Stimulated activated CD8-positive, alpha-beta memory T cell treated with anti-CD3 and anti-CD28 coated beads, Interleukin-15, amount 100 ng/mL, for 4 hours (primary cell): ENCODE data around the gene PODXL2.
"Not testable (repeated sequence)": the region's sequence is repeated elsewhere in the genome, so short reads cannot be mapped to it uniquely, and the experiment has no call there.

ENCODE experiments used
- DNase-seq, 2 donors: peaks; one replicate each; pipeline ENCODE4 v3.0.0-alpha.2; 2020; ENCODE audit warnings: low read depth in 2 of 2

PODXL2 gene

GRCh38 chr3:127688416-127689265 lies 59.7 kb downstream of the PODXL2 start:
- no peak for DNase-seq

DNA sequence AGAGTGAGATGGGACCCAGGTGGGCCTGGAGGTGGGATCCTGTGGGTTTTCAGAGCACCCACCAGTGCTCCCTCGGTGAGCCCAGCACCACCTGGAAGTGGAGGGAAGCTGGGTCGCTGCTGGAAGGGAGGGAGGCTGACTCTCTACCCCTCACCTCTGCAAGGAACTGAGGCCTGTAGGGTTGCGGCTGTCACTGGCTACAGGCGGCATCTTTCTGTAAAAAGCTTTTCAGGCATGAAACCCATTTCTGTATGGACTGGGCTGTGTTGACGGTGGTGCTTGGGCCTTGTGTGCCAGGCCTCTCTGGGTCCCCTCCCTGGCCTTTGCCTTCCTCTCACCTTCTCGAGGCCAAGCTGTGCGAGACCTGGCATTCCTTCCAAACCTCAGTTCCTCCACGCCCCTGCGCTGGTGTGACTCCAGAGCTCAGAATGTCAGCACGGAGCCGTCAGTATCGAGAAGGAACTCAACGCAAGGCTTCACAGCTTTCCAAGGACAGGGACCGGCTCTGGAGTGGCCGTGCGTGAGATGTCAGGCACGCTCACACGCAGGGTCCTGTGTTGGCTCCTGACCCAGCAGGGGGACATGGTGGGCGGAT lies 60.4 kb downstream of the PODXL2 start:
- DNase-seq = no peak

GRCh38 chr3:127690106-127690505 lies 61.1 kb downstream of the PODXL2 start:
- no peak for DNase-seq

GRCh38 chr3:127690823-127691452 lies 62.0 kb downstream of the PODXL2 start:
- no peak for DNase-seq

GRCh38 chr3:127691489-127691888 lies 62.5 kb downstream of the PODXL2 start:
- no peak for DNase-seq

- DNase-seq = no peak
These were observed 63.0 kb downstream of the PODXL2 start for GRCh38 chr3:127691974-127692373.

- no peak for DNase-seq
These were observed 63.7 kb downstream of the PODXL2 start for GRCh38 chr3:127692501-127693335.

DNA sequence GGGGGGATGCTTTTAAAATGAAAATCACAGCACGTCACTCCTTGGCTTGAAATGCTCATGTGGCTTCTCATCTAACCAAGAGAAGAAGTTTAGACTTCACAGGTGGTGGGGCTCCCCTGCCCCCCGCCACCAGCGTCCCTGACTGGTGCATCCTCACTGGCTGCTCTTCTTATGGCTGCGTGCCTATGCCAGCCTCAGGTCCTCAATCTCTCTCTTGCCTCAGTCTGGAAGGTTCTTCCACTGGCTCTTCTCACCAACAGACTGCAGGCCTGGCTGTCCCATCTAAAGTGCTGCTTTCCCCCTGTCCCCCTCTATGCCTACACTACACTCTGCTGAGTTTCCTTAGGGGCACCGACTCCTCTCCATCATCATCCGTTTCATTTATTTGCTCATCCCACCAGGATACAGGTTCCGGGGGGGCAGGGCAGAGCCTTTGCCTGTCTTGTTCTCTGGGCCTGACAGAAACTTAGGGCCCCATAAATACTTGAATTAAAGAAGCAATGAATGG lies 64.4 kb downstream of the PODXL2 start:
- no peak for DNase-seq

- no peak for DNase-seq
These were observed 65.7 kb downstream of the PODXL2 start for GRCh38 chr3:127694467-127695215.

DNA sequence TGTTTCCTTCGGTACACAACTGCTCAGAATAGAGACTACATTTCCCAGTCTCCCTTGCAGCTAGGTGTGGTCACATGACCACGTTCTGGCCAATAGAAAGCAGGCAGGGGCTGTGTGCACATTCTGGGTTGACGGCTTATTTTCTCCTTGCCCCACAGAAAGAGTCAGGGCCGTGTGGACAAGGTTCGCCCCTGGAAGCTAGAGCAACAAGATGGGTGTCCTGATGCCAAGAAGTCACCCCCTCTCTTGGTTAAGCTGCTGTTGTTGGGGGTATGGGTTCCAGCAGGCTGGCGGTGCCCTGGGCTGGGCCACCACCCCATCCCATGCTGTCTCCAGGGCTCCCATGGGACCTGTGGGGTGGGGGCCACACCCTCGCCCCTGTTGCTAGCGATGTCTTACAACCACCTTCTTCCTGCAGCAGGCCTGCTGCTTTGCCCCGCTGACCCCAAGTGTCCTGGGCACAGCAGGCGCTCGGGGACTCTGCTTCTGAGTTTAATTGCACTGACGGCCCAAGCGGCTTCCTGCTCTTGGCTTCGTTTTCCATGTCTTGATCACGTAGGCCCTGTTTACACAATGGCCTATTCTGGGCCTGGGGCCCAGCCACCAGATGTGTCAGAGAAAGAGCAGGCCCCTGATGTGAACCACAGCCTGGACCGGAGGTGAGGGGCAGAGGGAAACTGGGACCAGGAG lies 68.7 kb downstream of the PODXL2 start:
- no peak for DNase-seq

GRCh38 chr3:127698286-127698685 lies 69.3 kb downstream of the PODXL2 start:
- DNase-seq = no peak

DNA sequence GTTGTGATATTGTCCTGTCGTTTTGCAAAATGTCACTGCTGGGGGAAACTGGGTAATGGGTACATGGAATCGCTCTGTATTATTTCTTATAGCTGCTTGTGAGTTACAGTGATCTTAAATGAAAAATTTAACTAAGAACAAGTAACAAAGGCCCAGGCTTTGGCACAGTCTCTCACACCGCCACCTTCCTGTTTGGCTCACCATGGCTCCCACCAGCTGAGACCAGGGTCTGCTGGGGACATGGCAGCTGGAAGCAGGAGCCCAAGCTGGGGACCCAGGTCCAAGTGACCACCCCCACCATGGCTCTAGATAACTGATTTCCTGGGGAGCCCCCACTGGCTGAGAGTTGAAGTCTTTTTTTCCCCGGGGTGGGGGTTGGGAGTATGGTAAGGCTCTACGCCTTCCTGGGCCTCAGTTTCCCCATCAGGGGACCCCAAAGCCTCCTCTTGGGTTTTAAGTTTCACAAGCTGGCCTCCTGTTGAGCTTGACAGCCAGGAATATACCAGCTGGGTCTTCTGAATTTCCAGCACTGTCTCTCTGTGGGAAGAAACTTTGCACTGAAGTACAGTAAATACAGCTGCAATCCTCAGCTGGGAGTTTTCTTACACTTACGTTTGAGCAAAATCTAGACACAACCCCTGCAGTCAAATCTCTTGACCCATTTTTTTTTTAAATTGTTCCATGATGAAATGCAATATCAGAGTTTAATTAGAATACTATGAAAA lies 69.9 kb downstream of the PODXL2 start:
- no peak for DNase-seq

DNA sequence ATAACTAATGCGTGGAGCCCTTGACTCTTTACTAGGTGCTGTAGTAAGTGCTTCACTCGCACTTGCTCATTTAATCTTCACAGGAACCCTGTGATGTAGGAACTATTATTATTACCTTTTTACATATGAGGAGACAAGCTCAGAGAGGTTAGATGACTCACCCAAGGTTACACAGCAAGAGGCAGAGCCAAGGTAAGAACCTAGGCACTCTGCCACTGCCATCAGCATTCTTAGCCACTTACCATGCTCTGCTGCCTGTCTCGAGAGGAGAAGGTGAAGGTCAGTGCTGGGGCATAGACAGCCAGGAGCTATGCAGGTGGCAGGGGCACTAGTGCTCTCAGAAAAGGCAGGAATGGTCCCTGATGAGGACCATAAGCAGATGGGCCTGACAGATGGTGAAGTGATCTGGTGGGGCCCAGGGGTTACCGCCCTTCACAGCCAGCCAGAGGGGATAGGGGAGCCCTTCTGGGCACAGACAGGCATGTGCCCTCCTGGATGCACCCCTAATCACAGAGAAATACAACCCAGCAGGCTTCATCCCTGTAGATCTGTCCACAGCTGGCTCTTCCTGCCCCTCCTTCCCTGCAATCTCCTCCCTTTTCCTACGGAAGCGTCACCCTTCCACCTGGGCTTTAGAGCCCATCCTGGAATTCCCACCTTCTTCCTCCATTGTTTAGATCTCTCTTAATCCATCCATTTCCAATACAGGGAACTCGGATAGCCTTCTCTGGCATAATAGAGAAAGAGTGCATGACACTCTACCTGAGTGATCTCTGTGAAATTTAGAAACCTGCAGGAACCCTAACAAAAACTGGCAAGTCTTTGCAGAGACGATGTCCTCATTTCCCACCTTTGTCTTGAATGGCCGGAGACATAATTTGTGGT lies 70.7 kb downstream of the PODXL2 start:
- no peak for DNase-seq

DNA sequence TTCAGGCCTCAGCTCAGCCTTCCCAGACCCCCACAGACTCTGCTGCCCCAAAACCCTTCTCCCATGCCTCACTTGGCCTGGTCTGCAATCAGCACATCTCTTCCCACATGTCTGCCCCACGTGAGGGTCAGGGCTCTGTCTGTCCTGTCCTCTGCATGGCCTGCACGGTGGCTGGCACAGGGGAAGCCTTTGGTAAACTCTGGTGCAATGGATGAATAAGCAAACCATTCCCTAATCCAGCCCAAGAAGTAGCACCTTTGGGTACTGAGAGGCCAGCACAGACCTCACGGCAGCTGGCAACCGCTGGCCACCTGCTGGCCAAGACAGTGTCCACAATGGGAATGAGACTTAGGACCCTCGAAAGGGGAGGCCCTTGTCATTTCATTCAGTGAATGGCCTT lies 71.4 kb downstream of the PODXL2 start:
- no peak for DNase-seq

DNA sequence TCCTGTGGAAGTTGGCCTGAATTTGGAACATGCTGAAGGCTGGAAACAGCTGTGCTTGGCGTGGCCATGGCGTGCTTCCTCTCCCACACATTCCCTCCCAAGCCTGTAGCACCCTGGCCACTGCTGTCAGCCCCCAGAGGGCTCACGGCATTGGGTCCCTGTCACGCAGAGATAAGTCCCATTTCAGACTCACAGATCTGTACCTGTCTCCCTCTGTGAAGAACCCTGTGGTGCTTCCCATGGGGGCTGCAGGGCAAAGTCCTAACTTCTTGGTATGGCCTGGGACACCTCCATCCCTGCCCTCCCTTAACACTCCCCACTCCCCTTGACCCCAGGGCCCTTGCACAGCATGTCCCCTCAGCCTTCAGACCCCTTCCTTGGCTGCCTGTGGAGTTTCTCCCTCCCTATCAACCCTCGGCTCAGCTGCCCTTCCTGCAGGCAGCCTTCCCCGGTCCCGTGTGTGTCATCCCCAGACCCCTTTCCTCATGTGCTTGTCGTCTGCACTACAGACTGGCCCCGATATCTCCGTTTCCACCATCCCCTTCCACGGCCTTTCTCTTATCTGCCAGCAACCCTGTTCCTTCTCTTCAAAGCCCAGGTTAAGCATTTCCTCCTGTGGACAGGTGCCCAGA lies 72.4 kb downstream of the PODXL2 start:
- DNase-seq = no peak

DNA sequence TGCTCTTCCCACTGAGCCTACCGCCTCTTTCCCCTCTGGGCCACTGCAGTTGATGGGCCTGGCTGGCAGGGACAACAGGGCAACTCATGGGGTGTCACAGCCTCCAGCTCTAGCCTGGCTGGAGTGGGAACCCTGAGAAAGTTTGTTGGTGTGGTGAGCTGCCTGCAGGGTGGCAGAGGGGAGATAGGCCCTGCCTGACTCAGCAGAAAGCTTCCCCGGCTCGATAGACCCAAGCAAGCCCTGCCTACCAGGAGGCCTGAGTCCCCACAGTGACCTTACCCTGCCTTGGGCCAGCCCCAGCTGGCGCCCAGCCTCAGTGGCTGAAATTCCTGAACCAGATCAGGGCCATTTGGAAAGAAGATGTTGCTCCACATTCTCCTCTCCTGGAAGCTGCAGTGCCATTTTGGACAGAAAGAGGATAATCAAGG lies 73.2 kb downstream of the PODXL2 start:
- no peak for DNase-seq

- not testable (repeated sequence) for DNase-seq
These were observed 75.9 kb downstream of the PODXL2 start for GRCh38 chr3:127704840-127705239.

DNA sequence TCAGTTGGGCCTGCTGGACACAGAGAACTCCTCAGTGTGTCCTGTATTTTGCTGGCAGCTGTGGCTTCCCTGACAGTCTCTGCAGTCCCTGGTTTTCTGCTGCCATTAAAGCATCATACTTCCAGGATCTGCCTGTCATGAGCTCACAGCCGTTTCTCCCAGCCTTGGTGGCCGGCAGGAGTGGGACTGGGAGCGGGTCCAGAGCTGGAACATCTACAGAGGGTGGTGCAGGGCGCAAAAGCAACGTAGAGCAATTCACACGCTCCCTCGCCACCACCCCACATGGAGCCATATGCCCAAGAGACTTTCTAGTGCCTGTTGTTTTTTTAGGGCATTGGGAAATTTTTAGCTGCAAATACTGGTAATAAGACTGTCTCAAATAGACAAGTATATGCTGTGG lies 77.3 kb downstream of the PODXL2 start:
- DNase-seq = no peak
